ENCODE measurements around the gene CTU2. TPM values are rescaled to one million over a fixed set of nuclear protein-coding genes. Genes with fewer than 3 reads are reported as not detected.

The CTU2 gene
- total and polyA plus RNA-seq, 2 of the 4 experiments (the other 2 are of a cell fraction): 12.9 to 18.4 TPM

- no peak overlapping the region for H3K4me3 ChIP-seq (ENCODE audit: insufficient read depth, low read depth, low read length)
- H3K9ac ChIP-seq (ENCODE audit: low read depth, low read length): no peak overlapping the region
- H2AFZ ChIP-seq (replicated peaks; ENCODE audit: low read length, poor library complexity): no peak overlapping the region
- no peak overlapping the region for H2BK5ac ChIP-seq (ENCODE audit: low read depth, low read length, poor library complexity, severe bottlenecking)
- H4K5ac ChIP-seq (ENCODE audit: low read depth, low read length): no peak overlapping the region
- intact Hi-C loops (cut with micrococcal nuclease) (no loop called here), in situ Hi-C loops (cut with MboI; ENCODE audit: low sequenced_read_pairs) (loop anchor here (5.0 to 10.0 kb wide), 2 partner anchors 37 to 420 kb away; no protein-coding TSS in a partner anchor), dilution Hi-C loops (cut with HindIII; ENCODE audit: low sequenced_read_pairs, unreplicated experiment) (no loop called here)
- POLR2A ChIA-PET (ENCODE audit: unreplicated experiment): no interaction called here
- H3K14ac ChIP-seq (replicated peaks; ENCODE audit: low read depth, low read length): no peak overlapping the region
- no peak overlapping the region for H2BK120ac ChIP-seq (ENCODE audit: low read depth, low read length)
- H3K4ac ChIP-seq (ENCODE audit: low read depth, low read length): no peak overlapping the region
- peak overlapping the region; percentile 42 for H2AK9ac ChIP-seq (replicated peaks; ENCODE audit: low read depth, low read length, poor library complexity)
- H3K27ac ChIP-seq (ENCODE audit: insufficient read depth, low read length): no peak overlapping the region
- ATAC-seq (ENCODE audit: low read depth) (no peak), DNase-seq (no peak)
- no peak overlapping the region for H4K91ac ChIP-seq (ENCODE audit: insufficient read depth, low read depth, low read length)
- 87% methylated on average over 15 of the region's 39 CpGs; no CpG with 5 or more reads in 1 of the 2 experiments for WGBS, 2 experiments (ENCODE audit: extremely low coverage in 2 of 2, insufficient read length in 1 of 2)
- H3K4me1 ChIP-seq (ENCODE audit: control insufficient read depth, insufficient read depth, low read length): no peaks in the 10 kb centered on the region
- no peak for TF ChIP-seq RCOR1 (IDR thresholded peaks at IDR 0.05; ENCODE audit: insufficient replicate concordance, low read length)
- no peak for TF ChIP-seq SMC3 (IDR thresholded peaks at IDR 0.05; ENCODE audit: low read depth, low read length)
- no peak for TF ChIP-seq MAFK (IDR thresholded peaks at IDR 0.05; ENCODE audit: low read depth, low read length)
- no peak for TF ChIP-seq FOS (IDR thresholded peaks at IDR 0.05; ENCODE audit: low read depth, low read length)
- no peak for TF ChIP-seq NFE2L2 (IDR thresholded peaks at IDR 0.05; ENCODE audit: low read depth, low read length)
- no peak for TF ChIP-seq RFX5 (IDR thresholded peaks at IDR 0.05; ENCODE audit: low read depth, low read length)
- TF ChIP-seq BHLHE40 (IDR thresholded peaks at IDR 0.05; ENCODE audit: low read depth, low read length): no peak
- no peak for TF ChIP-seq RAD21 (IDR thresholded peaks at IDR 0.05; ENCODE audit: low read length)
- no peak for TF ChIP-seq POLR2A (IDR thresholded peaks at IDR 0.05; ENCODE audit: low read depth, low read length)
- no peak for TF ChIP-seq USF2 (IDR thresholded peaks at IDR 0.05; ENCODE audit: low read depth, low read length)
- no peak for TF ChIP-seq CEBPB (IDR thresholded peaks at IDR 0.05; ENCODE audit: low read depth, low read length)
- TF ChIP-seq, protein P1, sequence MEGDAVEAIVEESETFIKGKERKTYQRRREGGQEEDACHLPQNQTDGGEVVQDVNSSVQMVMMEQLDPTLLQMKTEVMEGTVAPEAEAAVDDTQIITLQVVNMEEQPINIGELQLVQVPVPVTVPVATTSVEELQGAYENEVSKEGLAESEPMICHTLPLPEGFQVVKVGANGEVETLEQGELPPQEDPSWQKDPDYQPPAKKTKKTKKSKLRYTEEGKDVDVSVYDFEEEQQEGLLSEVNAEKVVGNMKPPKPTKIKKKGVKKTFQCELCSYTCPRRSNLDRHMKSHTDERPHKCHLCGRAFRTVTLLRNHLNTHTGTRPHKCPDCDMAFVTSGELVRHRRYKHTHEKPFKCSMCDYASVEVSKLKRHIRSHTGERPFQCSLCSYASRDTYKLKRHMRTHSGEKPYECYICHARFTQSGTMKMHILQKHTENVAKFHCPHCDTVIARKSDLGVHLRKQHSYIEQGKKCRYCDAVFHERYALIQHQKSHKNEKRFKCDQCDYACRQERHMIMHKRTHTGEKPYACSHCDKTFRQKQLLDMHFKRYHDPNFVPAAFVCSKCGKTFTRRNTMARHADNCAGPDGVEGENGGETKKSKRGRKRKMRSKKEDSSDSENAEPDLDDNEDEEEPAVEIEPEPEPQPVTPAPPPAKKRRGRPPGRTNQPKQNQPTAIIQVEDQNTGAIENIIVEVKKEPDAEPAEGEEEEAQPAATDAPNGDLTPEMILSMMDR (conservative IDR thresholded peaks at IDR 0.05; ENCODE audit: low read depth, low read length): no peak
- TF ChIP-seq MXI1 (IDR thresholded peaks at IDR 0.05; ENCODE audit: borderline replicate concordance, low read depth, low read length): no peak
- H4K20me1 ChIP-seq (ENCODE audit: insufficient read depth, low read length): peaks cover 60% of the 10 kb centered on the region
- H2BK15ac ChIP-seq (ENCODE audit: low read depth, low read length): no peak overlapping the region
- H4K8ac ChIP-seq (ENCODE audit: low read depth in 2 of 2, low read length in 2 of 2): no peak overlapping the region
- no peak overlapping the region for H3K56ac ChIP-seq (ENCODE audit: extremely low read depth, insufficient read depth, low read length)
- H3K4me2 ChIP-seq (ENCODE audit: low read depth, low read length): no peak overlapping the region
- H3K23ac ChIP-seq (ENCODE audit: low read depth, low read length): no peak overlapping the region
- H3K9me1 ChIP-seq (ENCODE audit: insufficient read depth, low read length): no peaks in the 10 kb centered on the region
- BruUV-seq (replicated peaks): no TSS peak
- H2AK5ac ChIP-seq (ENCODE audit: low read depth, low read length): no peak overlapping the region
- peaks cover 25% of the 10 kb centered on the region for H3K36me3 ChIP-seq (ENCODE audit: control insufficient read depth, insufficient read depth, low read length)
- H3K27me3 ChIP-seq (ENCODE audit: control insufficient read depth, insufficient read depth, low read length): no peaks in the 10 kb centered on the region
- H2BK20ac ChIP-seq (ENCODE audit: low read depth, low read length): no peak overlapping the region
- no peak overlapping the region for H3K18ac ChIP-seq (ENCODE audit: low read depth, low read length)
- CTCF ChIA-PET: no interaction called here
- H3K79me1 ChIP-seq (ENCODE audit: low read depth in 1 of 2, low read length in 2 of 2): peaks cover 12 to 65% of the 10 kb centered on the region in 2 experiments
- no peaks in the 10 kb centered on the region for H3K9me3 ChIP-seq (ENCODE audit: control insufficient read depth, insufficient read depth, low read length)
Measured at GRCh38 chr16:88744577-88745521, 38.5 kb downstream of the CTU2 start.

All from IMR-90 (cell line).